ENCODE data around the gene SARM1. TPM values are rescaled to one million over a fixed set of nuclear protein-coding genes. Genes with fewer than 3 reads are reported as not detected.

The SARM1 gene
- total and polyA plus RNA-seq, 9 of the 15 experiments (the other 6 are each of a cell fraction or from before 2014, with no cell fraction given) = 0.04 to 0.55 (median 0.11) TPM; not detected in 2

GRCh38 chr17:28421787-28422305, 50.4 kb downstream of the SARM1 start:
- Histone ChIP-seq H3K9ac (ENCODE audit: insufficient read depth in 1 of 2, low read depth in 2 of 2, low read length in 2 of 2) (no peak overlapping the region), H3K4me2 (ENCODE audit: insufficient read depth, low read length) (no peak overlapping the region), H3K4me1 (replicated peaks in 1 of 2; ENCODE audit: control insufficient read depth in 2 of 2, insufficient read depth in 2 of 2, low read length in 2 of 2) (no peaks in the 10 kb centered on the region; a peak in 1 of 5 replicates), H3K9me3 (replicated peaks; ENCODE audit: control insufficient read depth, insufficient read depth, low read depth, low read length) (no peaks in the 10 kb centered on the region), H3K4me3 (no peak overlapping the region), H3K36me3 (ENCODE audit: control insufficient read depth, insufficient read depth, low read length) (no peaks in the 10 kb centered on the region), H3K79me2 (ENCODE audit: control insufficient read depth, insufficient read depth, low read length) (no peaks in the 10 kb centered on the region), H2AFZ (ENCODE audit: low read depth, low read length) (no peak overlapping the region), H3K27me3 (ENCODE audit: control insufficient read depth in 2 of 2, insufficient read depth in 2 of 2, low read length in 2 of 2) (peaks cover 18 to 35% of the 10 kb centered on the region in 2 experiments), H3K9me1 (ENCODE audit: control insufficient read depth, insufficient read depth, low read length) (no peaks in the 10 kb centered on the region), H3K27ac (ENCODE audit: extremely low read depth, low read depth, low read length) (no peak overlapping the region), H4K20me1 (replicated peaks; ENCODE audit: control insufficient read depth, insufficient read depth, low read length) (no peaks in the 10 kb centered on the region)
- no peak for TF ChIP-seq ZNF324 (CRISPR knock-in tag; IDR thresholded peaks at IDR 0.05)
- WGBS (ENCODE audit: insufficient coverage, low coverage, missing lambda C conversion rate) = 3% methylated on average over 5 of the region's 7 CpGs
- ChIA-PET POLR2A (interaction anchor here (0.7 kb wide), 1 partner anchor 14 kb away, joined by 3 read pairs; no protein-coding TSS in a partner anchor), CTCF (ENCODE audit: low intra/inter-chr PET ratio) (no interaction called here)
- in situ Hi-C loops (cut with MboI) = no loop called here
- FAIRE-seq = no peak
- intact Hi-C loops (cut with micrococcal nuclease) = loop anchor here (10.0 kb wide), 1 partner anchor 167 kb away; no protein-coding TSS in a partner anchor
- no peak for ATAC-seq
- DNase-seq (ENCODE audit: extremely low read depth in 1 of 4, low spot score in 3 of 4) = no peak
- BruUV-seq (replicated peaks) = no TSS peak

DNA sequence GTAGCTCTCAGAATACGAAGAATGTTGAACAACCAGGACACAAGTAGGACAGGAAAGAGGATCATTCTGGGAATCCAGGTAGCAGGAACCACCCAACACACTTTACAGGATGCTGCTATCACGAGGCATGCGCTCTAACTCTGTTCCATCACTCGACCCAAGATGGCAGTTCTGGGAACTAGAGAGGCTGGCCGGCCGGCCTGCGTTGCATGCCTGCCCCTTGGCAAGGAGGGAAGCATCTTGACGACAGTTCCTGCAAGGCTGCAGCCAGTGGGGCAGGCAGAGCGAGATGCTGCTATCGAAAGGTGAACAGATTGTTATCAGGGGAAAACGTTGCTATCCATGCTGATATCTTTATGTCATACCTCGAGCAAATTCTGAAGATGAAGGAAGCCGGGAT, 53.7 kb downstream of the SARM1 start:
- FAIRE-seq (no peak), ATAC-seq (no peak), DNase-seq (ENCODE audit: extremely low read depth in 1 of 4, low spot score in 3 of 4) (no peak)
- Histone ChIP-seq H3K4me2 (ENCODE audit: insufficient read depth, low read length) (no peak overlapping the region), H3K79me2 (ENCODE audit: control insufficient read depth, insufficient read depth, low read length) (no peaks in the 10 kb centered on the region), H3K9me3 (replicated peaks; ENCODE audit: control insufficient read depth, insufficient read depth, low read depth, low read length) (no peaks in the 10 kb centered on the region), H3K4me3 (no peak overlapping the region), H3K27me3 (ENCODE audit: control insufficient read depth in 2 of 2, insufficient read depth in 2 of 2, low read length in 2 of 2) (peaks cover 17 to 35% of the 10 kb centered on the region in 2 experiments), H3K36me3 (ENCODE audit: control insufficient read depth, insufficient read depth, low read length) (no peaks in the 10 kb centered on the region), H3K4me1 (replicated peaks in 1 of 2; ENCODE audit: control insufficient read depth in 2 of 2, insufficient read depth in 2 of 2, low read length in 2 of 2) (no peaks in the 10 kb centered on the region; a peak in 1 of 5 replicates), H3K9ac (ENCODE audit: insufficient read depth in 1 of 2, low read depth in 2 of 2, low read length in 2 of 2) (no peak overlapping the region), H4K20me1 (replicated peaks; ENCODE audit: control insufficient read depth, insufficient read depth, low read length) (no peaks in the 10 kb centered on the region), H2AFZ (ENCODE audit: low read depth, low read length) (no peak overlapping the region), H3K9me1 (ENCODE audit: control insufficient read depth, insufficient read depth, low read length) (no peaks in the 10 kb centered on the region), H3K27ac (ENCODE audit: extremely low read depth, low read depth, low read length) (no peak overlapping the region)
- intact Hi-C loops (cut with micrococcal nuclease) (loop anchor here (10.0 kb wide), 1 partner anchor 170 kb away; no protein-coding TSS in a partner anchor), in situ Hi-C loops (cut with MboI) (no loop called here)
- no TSS peak for BruUV-seq (replicated peaks)
- ChIA-PET CTCF (ENCODE audit: low intra/inter-chr PET ratio) (no interaction called here), POLR2A (no interaction called here)
- 10% methylated on average over 13 of the region's 13 CpGs for WGBS (ENCODE audit: insufficient coverage, low coverage, missing lambda C conversion rate)
- TF ChIP-seq THAP7 (CRISPR knock-in tag; IDR thresholded peaks at IDR 0.05) (no peak), TFAP4 (CRISPR knock-in tag; IDR thresholded peaks at IDR 0.05; ENCODE audit: borderline replicate concordance) (no peak), RREB1 (CRISPR knock-in tag; IDR thresholded peaks at IDR 0.05) (no peak), HMG20B (CRISPR knock-in tag; IDR thresholded peaks at IDR 0.05) (no peak), ZNF274 (IDR thresholded peaks at IDR 0.05; ENCODE audit: borderline replicate concordance, low read depth, low read length) (no peak), HOXB6 (CRISPR knock-in tag; IDR thresholded peaks at IDR 0.05; ENCODE audit: borderline replicate concordance) (no peak)

Measured in K562 (cell line).